Measurements from ENCODE around the gene RGS17.

The RGS17 gene

DNA sequence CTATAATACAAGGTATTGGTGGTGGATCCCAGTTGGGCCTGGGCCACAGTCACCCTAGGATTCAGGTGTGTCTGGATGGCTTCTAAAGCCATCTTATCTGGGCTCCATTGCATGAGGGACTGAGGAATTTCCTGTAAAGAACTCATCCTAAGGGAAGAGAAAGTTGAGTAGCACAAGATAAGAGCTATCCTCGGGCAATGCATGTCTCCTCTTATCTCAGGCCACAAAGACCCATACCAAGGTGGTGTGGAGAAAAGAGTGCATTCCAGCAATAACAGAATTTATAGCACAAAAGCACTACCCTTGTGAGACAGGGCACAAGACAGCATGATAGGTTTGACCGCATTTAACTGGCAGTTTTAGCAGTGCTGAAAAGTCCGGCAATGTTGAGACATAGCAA is 114.2 kb downstream of the RGS17 start:
- no peaks in the 10 kb centered on the region for H3K36me3 ChIP-seq (ENCODE audit: insufficient read depth)
- H3K79me2 ChIP-seq (ENCODE audit: insufficient read depth, low read depth), result no peaks in the 10 kb centered on the region
- H4K20me1 ChIP-seq (ENCODE audit: insufficient read depth), result no peaks in the 10 kb centered on the region
- no peak overlapping the region for H3K9ac ChIP-seq
- no peaks in the 10 kb centered on the region for H3K27me3 ChIP-seq (ENCODE audit: insufficient read depth, low read depth)
- no peak overlapping the region for H3K4me3 ChIP-seq (IDR thresholded peaks at IDR 0.05; ENCODE audit: insufficient read depth, low read depth, low read length)
- no peak overlapping the region for H3K4me2 ChIP-seq
- no peak overlapping the region for H3K27ac ChIP-seq
- TF ChIP-seq, protein P1, sequence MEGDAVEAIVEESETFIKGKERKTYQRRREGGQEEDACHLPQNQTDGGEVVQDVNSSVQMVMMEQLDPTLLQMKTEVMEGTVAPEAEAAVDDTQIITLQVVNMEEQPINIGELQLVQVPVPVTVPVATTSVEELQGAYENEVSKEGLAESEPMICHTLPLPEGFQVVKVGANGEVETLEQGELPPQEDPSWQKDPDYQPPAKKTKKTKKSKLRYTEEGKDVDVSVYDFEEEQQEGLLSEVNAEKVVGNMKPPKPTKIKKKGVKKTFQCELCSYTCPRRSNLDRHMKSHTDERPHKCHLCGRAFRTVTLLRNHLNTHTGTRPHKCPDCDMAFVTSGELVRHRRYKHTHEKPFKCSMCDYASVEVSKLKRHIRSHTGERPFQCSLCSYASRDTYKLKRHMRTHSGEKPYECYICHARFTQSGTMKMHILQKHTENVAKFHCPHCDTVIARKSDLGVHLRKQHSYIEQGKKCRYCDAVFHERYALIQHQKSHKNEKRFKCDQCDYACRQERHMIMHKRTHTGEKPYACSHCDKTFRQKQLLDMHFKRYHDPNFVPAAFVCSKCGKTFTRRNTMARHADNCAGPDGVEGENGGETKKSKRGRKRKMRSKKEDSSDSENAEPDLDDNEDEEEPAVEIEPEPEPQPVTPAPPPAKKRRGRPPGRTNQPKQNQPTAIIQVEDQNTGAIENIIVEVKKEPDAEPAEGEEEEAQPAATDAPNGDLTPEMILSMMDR (conservative IDR thresholded peaks at IDR 0.05; ENCODE audit: low read depth, low read length), result no peak
- H2AFZ ChIP-seq (ENCODE audit: low read depth), result no peak overlapping the region
- H3K4me1 ChIP-seq (ENCODE audit: low read depth, poor library complexity, severe bottlenecking), result no peaks in the 10 kb centered on the region

DNA sequence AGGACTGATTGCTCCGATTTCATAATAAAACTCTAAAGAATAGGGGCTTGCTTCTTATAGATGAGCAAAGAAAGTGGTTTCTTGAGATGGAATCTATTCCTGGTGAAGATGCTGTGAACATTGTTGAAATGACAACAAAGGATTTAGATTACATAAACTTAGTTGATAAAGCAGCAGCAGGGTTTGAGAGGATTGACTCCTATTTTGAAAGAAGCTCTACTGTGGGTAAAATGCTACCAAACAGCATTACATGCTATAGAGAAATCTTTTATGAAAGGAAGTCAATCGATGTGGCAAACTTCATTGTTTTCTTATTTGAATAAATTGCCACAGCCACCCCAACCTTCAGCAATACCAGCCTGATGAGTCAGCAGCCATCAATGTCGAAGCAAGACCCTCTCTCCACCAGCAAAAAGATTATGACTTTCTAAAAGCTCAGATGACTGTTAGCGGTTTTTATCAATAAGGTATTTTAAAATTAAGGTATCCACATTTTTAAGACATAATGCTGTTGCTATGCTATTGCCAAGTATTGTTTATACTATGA is 115.9 kb downstream of the RGS17 start:
- Histone ChIP-seq H3K79me2 (ENCODE audit: insufficient read depth, low read depth) (no peaks in the 10 kb centered on the region), H4K20me1 (ENCODE audit: insufficient read depth) (no peaks in the 10 kb centered on the region), H3K4me2 (no peak overlapping the region), H3K4me1 (ENCODE audit: low read depth, poor library complexity, severe bottlenecking) (no peaks in the 10 kb centered on the region), H3K9ac (no peak overlapping the region), H3K4me3 (IDR thresholded peaks at IDR 0.05; ENCODE audit: insufficient read depth, low read depth, low read length) (no peak overlapping the region), H3K27ac (no peak overlapping the region), H2AFZ (ENCODE audit: low read depth) (no peak overlapping the region), H3K27me3 (ENCODE audit: insufficient read depth, low read depth) (no peaks in the 10 kb centered on the region), H3K36me3 (ENCODE audit: insufficient read depth) (no peaks in the 10 kb centered on the region)
- TF ChIP-seq, protein P1 (conservative IDR thresholded peaks at IDR 0.05; ENCODE audit: low read depth, low read length), result no peak

DNA sequence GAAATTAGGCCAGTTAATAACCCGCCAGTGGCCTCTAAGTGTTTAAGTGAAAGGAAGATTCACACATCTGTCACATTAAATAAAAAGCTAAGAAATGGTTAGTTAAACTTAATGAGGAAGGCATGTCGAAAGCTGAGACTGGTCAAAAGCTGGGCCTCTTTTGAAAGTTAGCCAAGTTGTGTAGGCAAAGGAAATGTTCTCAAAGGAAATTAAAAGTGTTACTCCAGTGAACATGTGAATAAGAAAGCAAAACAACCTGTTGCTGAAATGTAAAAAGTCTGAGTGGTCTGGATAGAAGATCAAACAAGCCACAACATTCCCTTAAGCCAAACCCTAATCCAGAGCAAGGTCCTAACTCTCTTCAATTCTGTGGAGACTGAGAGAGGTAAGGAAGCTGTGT is 117.6 kb downstream of the RGS17 start:
- TF ChIP-seq, protein P1 (conservative IDR thresholded peaks at IDR 0.05; ENCODE audit: low read depth, low read length), result no peak
- Histone ChIP-seq H3K9ac (no peak overlapping the region), H3K4me1 (ENCODE audit: low read depth, poor library complexity, severe bottlenecking) (no peaks in the 10 kb centered on the region), H3K79me2 (ENCODE audit: insufficient read depth, low read depth) (no peaks in the 10 kb centered on the region), H2AFZ (ENCODE audit: low read depth) (no peak overlapping the region), H4K20me1 (ENCODE audit: insufficient read depth) (no peaks in the 10 kb centered on the region), H3K36me3 (ENCODE audit: insufficient read depth) (no peaks in the 10 kb centered on the region), H3K27me3 (ENCODE audit: insufficient read depth, low read depth) (no peaks in the 10 kb centered on the region), H3K27ac (no peak overlapping the region), H3K4me3 (IDR thresholded peaks at IDR 0.05; ENCODE audit: insufficient read depth, low read depth, low read length) (no peak overlapping the region), H3K4me2 (no peak overlapping the region)

DNA sequence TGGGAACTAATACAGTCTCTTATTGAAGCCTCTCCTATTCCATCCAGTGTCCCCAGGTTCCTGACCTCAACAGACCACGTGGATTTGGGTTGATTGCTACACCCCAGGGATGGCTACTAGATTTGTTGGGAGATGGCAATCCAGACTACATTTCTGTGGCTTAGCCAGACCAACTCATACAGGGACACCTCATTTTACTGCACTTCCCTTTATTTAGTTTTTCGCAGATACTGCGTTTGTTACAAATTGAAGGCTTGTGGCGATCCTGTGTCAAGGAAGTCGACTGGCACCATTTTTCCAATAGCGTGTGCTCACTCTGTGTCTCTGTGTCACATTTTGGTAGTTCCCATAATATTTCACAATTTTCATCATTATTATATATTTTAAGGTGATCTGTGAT is 118.2 kb downstream of the RGS17 start:
- TF ChIP-seq, protein P1 (conservative IDR thresholded peaks at IDR 0.05; ENCODE audit: low read depth, low read length), result no peak
- Histone ChIP-seq H3K4me1 (ENCODE audit: low read depth, poor library complexity, severe bottlenecking) (no peaks in the 10 kb centered on the region), H2AFZ (ENCODE audit: low read depth) (no peak overlapping the region), H4K20me1 (ENCODE audit: insufficient read depth) (no peaks in the 10 kb centered on the region), H3K27me3 (ENCODE audit: insufficient read depth, low read depth) (no peaks in the 10 kb centered on the region), H3K27ac (no peak overlapping the region), H3K4me2 (no peak overlapping the region), H3K79me2 (ENCODE audit: insufficient read depth, low read depth) (no peaks in the 10 kb centered on the region), H3K9ac (no peak overlapping the region), H3K4me3 (IDR thresholded peaks at IDR 0.05; ENCODE audit: insufficient read depth, low read depth, low read length) (no peak overlapping the region), H3K36me3 (ENCODE audit: insufficient read depth) (no peaks in the 10 kb centered on the region)
